B cell (primary cell): Measurements from ENCODE around the gene VAMP1. TPM values are rescaled to one million over a fixed set of nuclear protein-coding genes. Genes with fewer than 3 reads are reported as not detected.
A peak's percentile ranks its signal among the peaks of the same experiment; 100 is the strongest.

Experiments
- ATAC-seq: fragments of 200-7000 bp; cut with Tn5 transposase; one replicate; pipeline ENCODE4 v1.10.0; 2021; ENCODE audit warnings: low read depth, mild to moderate bottlenecking, moderate number of reproducible peaks, moderate library complexity
- CTCF ChIA-PET: fragments of 350-600 bp; sonication (Branson Sonifier 250); formaldehyde crosslinking; loops from one replicate; lab custom pipeline; 2021; ENCODE audit warnings: antibody characterized with exemption, inconsistent platforms; lab: Charles Lee
- POLR2A ChIA-PET: fragments of 350-600 bp; sonication (Branson Sonifier 250); formaldehyde crosslinking; loops from one replicate; lab custom pipeline; 2021; ENCODE audit warnings: antibody characterized with exemption; lab: Charles Lee
- DNase-seq: peaks from one replicate; pipeline ENCODE4 v3.0.0; 2013
- H2AFZ ChIP-seq: 2 replicates; pipeline ENCODE4 v1.6.1; 2012; ENCODE audit warnings: mild to moderate bottlenecking, low read depth, low read length; ENCODE audit not compliant: insufficient read depth, poor library complexity, severe bottlenecking
- H3K27ac ChIP-seq, 2 donors: 1 replicate in 1 of 2; 2 replicates in 1 of 2; pipeline ENCODE4 v1.5.1; 2012 to 2013; ENCODE audit warnings: low read length in 2 of 2, mild to moderate bottlenecking in 2 of 2, moderate library complexity in 1 of 2
- H3K27me3 ChIP-seq, 4 experiments: fragments of 200-600 bp in 1 of 4; sonication (generic) in 1 of 4; replicated peaks in 1 of 4; 1 replicate in 2 of 4; 2 replicates in 2 of 4; pipeline versions ENCODE4 v1.6.1 to v1.7.0; 2013 to 2016; ENCODE audit warnings: low read length in 3 of 4, mild to moderate bottlenecking in 2 of 4, mixed read lengths in 1 of 4, moderate library complexity in 1 of 4; ENCODE audit not compliant: insufficient read depth in 4 of 4, control insufficient read depth in 3 of 4; ENCODE audit errors: control extremely low read depth in 1 of 4
- H3K36me3 ChIP-seq, 2 experiments: replicated peaks in 1 of 2; 1 replicate in 1 of 2; 2 replicates in 1 of 2; pipeline versions ENCODE4 v1.6.1 to v1.7.1; 2013; ENCODE audit warnings: low read length in 1 of 2; ENCODE audit not compliant: insufficient read depth in 2 of 2, control insufficient read depth in 1 of 2; ENCODE audit errors: control extremely low read depth in 1 of 2, extremely low read depth in 1 of 2
- H3K4me1 ChIP-seq, 2 donors: fragments of 200-600 bp in 1 of 2; sonication (generic) in 1 of 2; 1 replicate in 1 of 2; 2 replicates in 1 of 2; pipeline versions ENCODE4 v1.5.1 to v1.6.1; 2013 to 2017; ENCODE audit warnings: low read length in 2 of 2; ENCODE audit not compliant: control insufficient read depth in 2 of 2, insufficient read depth in 2 of 2
- H3K4me2 ChIP-seq: replicated peaks from 2 replicates; pipeline ENCODE3; 2012; ENCODE audit warnings: mild to moderate bottlenecking, low read depth, low read length; ENCODE audit not compliant: poor library complexity, severe bottlenecking
- H3K4me3 ChIP-seq, 5 experiments: fragments of 200-600 bp in 1 of 5; sonication (generic) in 1 of 5; 1 replicate in 3 of 5; 2 replicates in 2 of 5; pipeline versions ENCODE4 v1.5.1 to v1.7.0; 2011 to 2016; ENCODE audit warnings: low read length in 4 of 5, mild to moderate bottlenecking in 4 of 5, low read depth in 2 of 5, control low read depth in 1 of 5, moderate library complexity in 1 of 5; ENCODE audit not compliant: insufficient read depth in 1 of 5; ENCODE audit errors: control extremely low read depth in 1 of 5, extremely low read depth in 1 of 5
- H3K79me2 ChIP-seq: fragments of 200-600 bp; sonication (generic); one replicate; pipeline ENCODE4 v1.6.0; 2016; ENCODE audit warnings: low read length; ENCODE audit not compliant: control insufficient read depth, insufficient read depth
- H3K9ac ChIP-seq: fragments of 200-600 bp; sonication (generic); 2 replicates; pipeline ENCODE4 v1.6.1; 2017; ENCODE audit warnings: mild to moderate bottlenecking, low read length, moderate library complexity
- H3K9me3 ChIP-seq, 3 donors: one replicate each; pipeline versions ENCODE4 v1.6.1 to v1.7.1; 2013; ENCODE audit warnings: low read length in 2 of 3; ENCODE audit not compliant: control insufficient read depth in 2 of 3, insufficient read depth in 1 of 3; ENCODE audit errors: control extremely low read depth in 1 of 3
- H4K20me1 ChIP-seq: 2 replicates; pipeline ENCODE4 v1.6.0; 2012; ENCODE audit warnings: mild to moderate bottlenecking, low read length; ENCODE audit not compliant: insufficient read depth, control insufficient read depth, poor library complexity, severe bottlenecking
- H3K27ac Mint-ChIP-seq: one replicate; pipeline ENCODE4 v1.8.0; 2021; ENCODE audit warnings: mixed read lengths
- H3K27me3 Mint-ChIP-seq: one replicate; pipeline ENCODE4 v1.8.0; 2021; ENCODE audit warnings: mixed read lengths
- H3K4me1 Mint-ChIP-seq: one replicate; pipeline ENCODE4 v1.8.0; 2021; ENCODE audit warnings: mixed read lengths
- H3K4me3 Mint-ChIP-seq: one replicate; pipeline ENCODE4 v1.8.0; 2021; ENCODE audit warnings: mixed read lengths
- H3K9me3 Mint-ChIP-seq: one replicate; pipeline ENCODE4 v1.8.0; 2022; ENCODE audit warnings: mixed read lengths; ENCODE audit not compliant: insufficient read depth
- CTCF ChIP-seq: fragments of 200-600 bp; IDR thresholded peaks from one replicate; pipeline ENCODE4 v1.8.0; 2022; ENCODE audit warnings: antibody characterized with exemption, mild to moderate bottlenecking
- EZH2 ChIP-seq: IDR thresholded peaks from 2 replicates; pipeline ENCODE4 v1.6.1; 2012; ENCODE audit warnings: borderline replicate concordance, low read depth, mild to moderate bottlenecking, moderate library complexity, low read length; ENCODE audit not compliant: insufficient read depth, poor library complexity, severe bottlenecking
- WGBS: methylation state at CpG from one replicate; pipeline ENCODE4 v1.1.5; 2013; ENCODE audit warnings: missing lambda C conversion rate; ENCODE audit not compliant: insufficient coverage; 5-methylcytosine and 5-hydroxymethylcytosine counted together
- intact Hi-C: fragments of 100-400 bp; cut with micrococcal nuclease; formaldehyde crosslinking; loops from one replicate; pipeline ENCODE4 v1.10.0; 2022
- polyA plus RNA-seq: library from polyadenylated mRNA; depleted of rRNA; stranded (reverse); fragments of >200 nt; gene quantifications from 2 replicates; pipeline ENCODE4 v1.2.3, GENCODE V29; 2012
- total RNA-seq, 2 donors: library from RNA; stranded (reverse); fragments of 120-200 nt in 1 of 2; gene quantifications; 1 replicate in 1 of 2; 2 replicates in 1 of 2; pipeline versions ENCODE4 v1.2.3 to v1.2.4, GENCODE V29; 2013 to 2022

The VAMP1 gene
- total and polyA plus RNA-seq, 2 donors (not counting 1 experiment from before 2014, with no cell fraction given), result 62.4 to 98.9 TPM

GRCh38 chr12:6458281-6459003 is 12.0 kb downstream of the VAMP1 start:
- DNase-seq (no peak), ATAC-seq (no peak)
- H3K4me1 ChIP-seq, result peaks cover 54 to 71% of the 10 kb centered on the region in 2 donors
- 93% methylated on average over 9 of the region's 14 CpGs for WGBS
- H3K27me3 Mint-ChIP-seq, result no peaks in the 10 kb centered on the region
- H3K4me2 ChIP-seq, result no peak overlapping the region
- intact Hi-C loops, result no loop called here
- no peak overlapping the region for H3K4me3 ChIP-seq
- H3K4me1 Mint-ChIP-seq, result peaks cover 73% of the 10 kb centered on the region
- H3K27me3 ChIP-seq, result no peaks in the 10 kb centered on the region
- POLR2A ChIA-PET, result interaction anchor here (0.5 to 4.8 kb wide), 5 partner anchors 7 to 32 kb away, joined by 3 to 72 read pairs (median 10); partner anchors contain the start of genes CD27 and VAMP1
- peaks cover 53% of the 10 kb centered on the region for H3K79me2 ChIP-seq
- H2AFZ ChIP-seq, result no peak overlapping the region
- CTCF ChIA-PET, result interaction anchor here (1.4 to 8.9 kb wide), 4 partner anchors 12 to 33 kb away, joined by 3 to 383 read pairs (median 60); partner anchors contain the start of gene CD27
- H3K9ac ChIP-seq, result no peak overlapping the region
- H3K9me3 Mint-ChIP-seq, result no peaks in the 10 kb centered on the region
- TF ChIP-seq CTCF (no peak), EZH2 (no peak)
- H4K20me1 ChIP-seq, result no peaks in the 10 kb centered on the region
- no peaks in the 10 kb centered on the region for H3K9me3 ChIP-seq
- peak overlapping the region in 1 of 2 donors; percentile 72 for H3K27ac ChIP-seq
- H3K27ac Mint-ChIP-seq, result peak overlapping the region; percentile 88
- H3K4me3 Mint-ChIP-seq, result no peak overlapping the region
- H3K36me3 ChIP-seq, result peaks cover 4 to 78% of the 10 kb centered on the region in 2 experiments
